Astrocyte (in vitro differentiated cells and primary cell): ENCODE data around the gene CHTOP. TPM values are rescaled to one million over a fixed set of nuclear protein-coding genes. Genes with fewer than 3 reads are reported as not detected.
"Not testable (repeated sequence)": the region's sequence is repeated elsewhere in the genome, so short reads cannot be mapped to it uniquely, and the experiment has no call there.

ENCODE experiments used
- DNase-seq: peaks from one replicate; pipeline ENCODE4 v3.0.0-alpha.2; 2010; ENCODE audit warnings: low read depth
- FAIRE-seq: peaks from 2 replicates; lab custom pipeline; 2011; peaks lifted over from hg19 to GRCh38; lab: Jason Lieb, UNC
- H2AFZ ChIP-seq: 2 replicates; pipeline ENCODE4 v1.6.0; 2012; ENCODE audit warnings: low read depth, low read length, inconsistent platforms
- H3K27ac ChIP-seq: 2 replicates; pipeline ENCODE4 v1.5.1; 2011; ENCODE audit warnings: low read depth, low read length, inconsistent platforms
- H3K27me3 ChIP-seq: 2 replicates; pipeline ENCODE4 v1.6.0; 2011; ENCODE audit warnings: low read length, inconsistent platforms; ENCODE audit not compliant: insufficient read depth
- H3K36me3 ChIP-seq: 2 replicates; pipeline ENCODE4 v1.5.1; 2011; ENCODE audit warnings: low read length, inconsistent platforms; ENCODE audit not compliant: insufficient read depth
- H3K4me1 ChIP-seq: 2 replicates; pipeline ENCODE4 v1.5.1; 2011; ENCODE audit warnings: low read length, inconsistent platforms; ENCODE audit not compliant: insufficient read depth
- H3K4me2 ChIP-seq: 2 replicates; pipeline ENCODE4 v1.6.0; 2012; ENCODE audit warnings: low read length, inconsistent platforms
- H3K4me3 ChIP-seq: 2 replicates; pipeline ENCODE4 v1.5.1; 2011; ENCODE audit warnings: low read depth, mild to moderate bottlenecking, low read length, inconsistent platforms; ENCODE audit not compliant: insufficient read depth
- H3K79me2 ChIP-seq: 2 replicates; pipeline ENCODE4 v1.6.0; 2012; ENCODE audit warnings: mild to moderate bottlenecking, low read length, inconsistent platforms; ENCODE audit not compliant: insufficient read depth
- H3K9ac ChIP-seq: 2 replicates; pipeline ENCODE4 v1.6.0; 2012; ENCODE audit warnings: mild to moderate bottlenecking, low read length, inconsistent platforms
- H3K9me3 ChIP-seq: 2 replicates; pipeline ENCODE4 v1.5.1; 2012; ENCODE audit warnings: low read depth, mild to moderate bottlenecking, low read length, inconsistent platforms; ENCODE audit not compliant: insufficient read depth
- H4K20me1 ChIP-seq: 2 replicates; pipeline ENCODE4 v1.6.0; 2012; ENCODE audit warnings: low read length, inconsistent platforms; ENCODE audit not compliant: insufficient read depth
- H3K27ac Mint-ChIP-seq: one replicate; pipeline ENCODE4 v1.8.0; 2021; ENCODE audit warnings: mild to moderate bottlenecking, mixed read lengths; ENCODE audit not compliant: unreplicated experiment
- H3K27me3 Mint-ChIP-seq: one replicate; pipeline ENCODE4 v1.8.0; 2021; ENCODE audit warnings: low read depth, mixed read lengths; ENCODE audit not compliant: unreplicated experiment
- H3K36me3 Mint-ChIP-seq: one replicate; pipeline ENCODE4 v1.8.0; 2021; ENCODE audit warnings: low read depth, mixed read lengths; ENCODE audit not compliant: unreplicated experiment
- H3K4me1 Mint-ChIP-seq: one replicate; pipeline ENCODE4 v1.8.0; 2021; ENCODE audit warnings: low read depth, mixed read lengths; ENCODE audit not compliant: unreplicated experiment
- H3K4me3 Mint-ChIP-seq: one replicate; pipeline ENCODE4 v1.8.0; 2021; ENCODE audit warnings: mild to moderate bottlenecking, moderate library complexity, mixed read lengths; ENCODE audit not compliant: unreplicated experiment
- H3K9me3 Mint-ChIP-seq: one replicate; pipeline ENCODE4 v1.8.0; 2021; ENCODE audit warnings: mild to moderate bottlenecking, mixed read lengths; ENCODE audit not compliant: unreplicated experiment
- CTCF ChIP-seq: IDR thresholded peaks from 2 replicates; pipeline ENCODE4 v1.5.1; 2011; ENCODE audit warnings: low read depth, mild to moderate bottlenecking, inconsistent platforms, low read length, moderate library complexity; ENCODE audit not compliant: insufficient read depth
- EZH2 ChIP-seq: IDR thresholded peaks from 2 replicates; pipeline ENCODE4 v1.6.1; 2012; ENCODE audit warnings: mild to moderate bottlenecking, low read length, inconsistent platforms; ENCODE audit not compliant: insufficient read depth
- total RNA-seq: library from RNA; stranded (reverse); gene quantifications from 2 replicates; pipeline ENCODE4 v1.2.1, GENCODE V29; 2021

Gene CHTOP
- total RNA-seq, 1 donor from 2014 or later = 56.4 TPM

- H2AFZ ChIP-seq = peak overlapping the region; percentile 38
- peaks cover 11% of the 10 kb centered on the region for H3K36me3 Mint-ChIP-seq
Observed at GRCh38 chr1:153670257-153670858, 36.5 kb downstream of the CHTOP start.

GRCh38 chr1:153670859-153671627 is 37.2 kb downstream of the CHTOP start, which contains the start of gene ILF2:
ILF2 (minus strand) TSS chr1:153670993; CDS start chr1:153670922, 71 bp downstream.
- FAIRE-seq (peak; percentile 98), DNase-seq (peak; percentile 100)
- H2AFZ ChIP-seq = peak within 1 kb of the TSS; percentile 64
- no peaks in the 10 kb centered on the region for H3K9me3 ChIP-seq
- H3K9ac ChIP-seq = peak within 1 kb of the TSS; percentile 97
- peaks cover 11% of the 10 kb centered on the region for H3K36me3 Mint-ChIP-seq
- H3K27ac ChIP-seq = peak within 1 kb of the TSS; percentile 91
- peaks cover 11% of the 10 kb centered on the region for H3K4me1 Mint-ChIP-seq
- TF ChIP-seq EZH2 (no peak), CTCF (no peak)
- H3K4me3 Mint-ChIP-seq = no peak within 1 kb of the TSS
- no peak within 1 kb of the TSS for H3K27ac Mint-ChIP-seq
- no peaks in the 10 kb centered on the region for H3K27me3 ChIP-seq
- H3K9me3 Mint-ChIP-seq = no peaks in the 10 kb centered on the region
- H3K27me3 Mint-ChIP-seq = no peaks in the 10 kb centered on the region
- H3K79me2 ChIP-seq = peaks cover 43% of the 10 kb centered on the region
- peak within 1 kb of the TSS; percentile 97 for H3K4me2 ChIP-seq
- peaks cover 17% of the 10 kb centered on the region for H3K4me1 ChIP-seq
- H3K36me3 ChIP-seq = peaks cover 29% of the 10 kb centered on the region
- peaks cover 36% of the 10 kb centered on the region for H4K20me1 ChIP-seq
- H3K4me3 ChIP-seq = peak within 1 kb of the TSS; percentile 94

More at GRCh38 chr1:153670257-153670858, 36.5 kb downstream of the CHTOP start:
- H3K27me3 ChIP-seq = no peaks in the 10 kb centered on the region
- peaks cover 43% of the 10 kb centered on the region for H3K79me2 ChIP-seq
- no peak for TF ChIP-seq CTCF
- no peak for TF ChIP-seq EZH2
- H4K20me1 ChIP-seq = peaks cover 39% of the 10 kb centered on the region
- peak overlapping the region; percentile 97 for H3K4me2 ChIP-seq
- no peaks in the 10 kb centered on the region for H3K9me3 ChIP-seq
- FAIRE-seq = no peak
- Mint-ChIP-seq H3K27ac (no peak overlapping the region), H3K4me3 (no peak overlapping the region), H3K9me3 (no peaks in the 10 kb centered on the region), H3K4me1 (peaks cover 11% of the 10 kb centered on the region), H3K27me3 (no peaks in the 10 kb centered on the region)
- H3K36me3 ChIP-seq = peaks cover 35% of the 10 kb centered on the region
- peak overlapping the region; percentile 97 for H3K9ac ChIP-seq
- DNase-seq = no peak
- H3K4me1 ChIP-seq = peaks cover 17% of the 10 kb centered on the region
- peak overlapping the region; percentile 94 for H3K4me3 ChIP-seq
- peak overlapping the region; percentile 91 for H3K27ac ChIP-seq

- peak overlapping the region; percentile 45 for H3K9ac ChIP-seq
- not testable (repeated sequence) for H3K27ac Mint-ChIP-seq, H3K9me3 Mint-ChIP-seq, H3K27me3 ChIP-seq, H3K4me3 Mint-ChIP-seq, H3K9me3 ChIP-seq, H3K27me3 Mint-ChIP-seq, FAIRE-seq, DNase-seq
- peaks cover 11% of the 10 kb centered on the region for H3K36me3 Mint-ChIP-seq
- peaks cover 11% of the 10 kb centered on the region for H3K4me1 Mint-ChIP-seq
- peaks cover 28% of the 10 kb centered on the region for H4K20me1 ChIP-seq
- peak overlapping the region; percentile 34 for H3K4me3 ChIP-seq
- peak overlapping the region; percentile 64 for H3K27ac ChIP-seq
- H3K36me3 ChIP-seq = peaks cover 23% of the 10 kb centered on the region
- H3K79me2 ChIP-seq = peaks cover 40% of the 10 kb centered on the region
- peaks cover 17% of the 10 kb centered on the region for H3K4me1 ChIP-seq
- peak overlapping the region; percentile 71 for H3K4me2 ChIP-seq
- H2AFZ ChIP-seq = peak overlapping the region; percentile 64
Observed at GRCh38 chr1:153671628-153672353, 37.9 kb downstream of the CHTOP start.
